Left lung (tissue), 10 donors: ENCODE measurements around the gene DPPA5. TPM values are rescaled to one million over a fixed set of nuclear protein-coding genes. Genes with fewer than 3 reads are reported as not detected.

Experiments
- ATAC-seq: fragments of 200-7000 bp; cut with Tn5 transposase; one replicate; pipeline ENCODE4 v1.9.1; 2020; ENCODE audit warnings: moderate library complexity
- DNase-seq, 4 donors: peaks; one replicate each; pipeline ENCODE4 v3.0.0-alpha.2; 2013 to 2020
- H3K27ac ChIP-seq, 2 donors: fragments of 200-600 bp; sonication (generic) in 1 of 2; one replicate each; pipeline versions ENCODE4 v1.5.0 to v1.8.0; 2020 to 2021
- H3K27me3 ChIP-seq, 2 donors: fragments of 200-600 bp; sonication (generic) in 1 of 2; one replicate each; pipeline versions ENCODE4 v1.5.0 to v1.8.0; 2020 to 2021
- H3K36me3 ChIP-seq, 2 donors: fragments of 200-600 bp; sonication (generic) in 1 of 2; one replicate each; pipeline versions ENCODE4 v1.5.0 to v1.8.0; 2020 to 2021
- H3K4me1 ChIP-seq, 2 donors: fragments of 200-600 bp; one replicate each; pipeline ENCODE4 v1.8.0; 2021
- H3K4me3 ChIP-seq, 2 donors: fragments of 200-600 bp; sonication (generic) in 1 of 2; one replicate each; pipeline versions ENCODE4 v1.5.0 to v1.8.0; 2020 to 2021; ENCODE audit warnings: mild to moderate bottlenecking in 1 of 2
- H3K9me3 ChIP-seq, 2 donors: fragments of 200-600 bp; sonication (generic) in 1 of 2; one replicate each; pipeline versions ENCODE4 v1.5.0 to v1.8.0; 2020 to 2021
- CTCF ChIP-seq, 2 donors: fragments of 200-600 bp; sonication (generic) in 1 of 2; IDR thresholded peaks; one replicate each; pipeline versions ENCODE4 v1.5.0 to v1.8.0; 2021; ENCODE audit warnings: antibody characterized with exemption in 2 of 2
- intact Hi-C, 2 donors: fragments of 100-400 bp; cut with DNase I; formaldehyde crosslinking; loops; one replicate each; pipeline versions ENCODE4 v1.11.2 to v1.14.2; 2022
- polyA plus RNA-seq, 6 donors: library from polyadenylated mRNA; unstranded; fragments of 120-200 nt; gene quantifications; one replicate each; pipeline ENCODE4 v1.2.1, GENCODE V29; 2013; ENCODE audit not compliant: insufficient read length in 6 of 6
- total RNA-seq, 2 donors: library from RNA; stranded (reverse); fragmentation: NEBNext Ultra II Directional; extraction: Animal tissue kit (Norgen Biotek cat#: 25700); gene quantifications; one replicate each; pipeline ENCODE4 v1.2.1, GENCODE V29; 2021
- donor health status: DM: no; HTN: yes; CAD: no.
- donor health status: DM: no; HTN: no; CAD: no.

The DPPA5 gene
- total and polyA plus RNA-seq, 8 donors, result not detected

- Histone ChIP-seq H3K9me3 (peaks cover 0 to under 1% of the 10 kb centered on the region in 2 donors), H3K36me3 (no peaks in the 10 kb centered on the region), H3K4me1 (no peaks in the 10 kb centered on the region), H3K27me3 (peaks cover 24 to 49% of the 10 kb centered on the region in 2 donors), H3K27ac (no peak overlapping the region), H3K4me3 (no peak overlapping the region)
- no peak for DNase-seq
- no peak for ATAC-seq
- TF ChIP-seq CTCF (IDR thresholded peaks at IDR 0.05), result no peak
- intact Hi-C loops, result no loop called here
These were observed 5.4 kb downstream of the DPPA5 start for GRCh38 chr6:73348550-73349204.

GRCh38 chr6:73343164-73343563 lies 10.9 kb downstream of the DPPA5 start:
- ATAC-seq, result no peak
- Histone ChIP-seq H3K36me3 (no peaks in the 10 kb centered on the region), H3K9me3 (no peaks in the 10 kb centered on the region), H3K4me3 (no peak overlapping the region), H3K27me3 (peaks cover 3 to 11% of the 10 kb centered on the region in 2 donors), H3K27ac (no peak overlapping the region), H3K4me1 (no peaks in the 10 kb centered on the region)
- no peak for DNase-seq
- no peak for TF ChIP-seq CTCF (IDR thresholded peaks at IDR 0.05)
- intact Hi-C loops, result no loop called here

- TF ChIP-seq CTCF (IDR thresholded peaks at IDR 0.05), result no peak
- ATAC-seq, result no peak
- Histone ChIP-seq H3K4me3 (no peak overlapping the region), H3K36me3 (no peaks in the 10 kb centered on the region), H3K27me3 (peaks cover 0 to 1% of the 10 kb centered on the region in 2 donors), H3K4me1 (no peaks in the 10 kb centered on the region), H3K9me3 (no peaks in the 10 kb centered on the region), H3K27ac (no peak overlapping the region)
- intact Hi-C loops, result no loop called here
- DNase-seq, result no peak
These were observed 11.9 kb downstream of the DPPA5 start for GRCh38 chr6:73342174-73342573.

GRCh38 chr6:73341335-73341734 lies 12.7 kb downstream of the DPPA5 start:
- Histone ChIP-seq H3K4me1 (no peaks in the 10 kb centered on the region), H3K27ac (no peak overlapping the region), H3K36me3 (no peaks in the 10 kb centered on the region), H3K4me3 (no peak overlapping the region), H3K27me3 (no peaks in the 10 kb centered on the region), H3K9me3 (no peaks in the 10 kb centered on the region)
- intact Hi-C loops, result no loop called here
- ATAC-seq, result no peak
- no peak for TF ChIP-seq CTCF (IDR thresholded peaks at IDR 0.05)
- DNase-seq, result no peak

- Histone ChIP-seq H3K36me3 (no peaks in the 10 kb centered on the region), H3K4me1 (no peaks in the 10 kb centered on the region), H3K4me3 (no peak overlapping the region), H3K27ac (no peak overlapping the region), H3K9me3 (no peaks in the 10 kb centered on the region), H3K27me3 (no peaks in the 10 kb centered on the region)
- no peak for TF ChIP-seq CTCF (IDR thresholded peaks at IDR 0.05)
- DNase-seq (no peak), ATAC-seq (no peak)
- intact Hi-C loops, result no loop called here
These were observed 14.0 kb downstream of the DPPA5 start for GRCh38 chr6:73340048-73340447.
